CD4-positive, alpha-beta T cell treated with Interleukin-4 for 4 hours (primary cell): ENCODE results near the gene ZBTB44.
"Not testable (repeated sequence)": the region's sequence is repeated elsewhere in the genome, so short reads cannot be mapped to it uniquely, and the experiment has no call there.

Source experiments
- DNase-seq: peaks from one replicate; pipeline ENCODE4 v3.0.0-alpha.2; 2020

Gene ZBTB44

DNA sequence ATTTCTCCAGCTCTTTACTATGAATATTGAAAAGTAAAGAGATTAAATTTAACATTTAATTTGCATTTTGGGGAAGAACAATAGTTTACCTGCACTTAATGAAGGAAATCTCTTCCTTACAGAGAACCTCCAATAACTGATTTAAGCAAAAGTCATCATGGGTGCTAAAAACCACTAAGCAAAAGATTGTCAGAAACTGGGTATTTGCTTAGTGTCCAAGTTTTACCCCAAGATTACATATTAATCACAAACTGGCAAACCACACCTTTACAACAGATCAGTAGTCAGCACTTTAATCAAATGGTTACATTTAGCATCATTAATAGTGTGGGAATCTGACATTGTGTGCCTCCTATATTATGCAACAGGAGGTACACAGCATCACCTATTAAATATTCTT is 2.7 kb downstream of the ZBTB44 start:
- DNase-seq, result no peak

GRCh38 chr11:130310622-130311021 is 4.1 kb downstream of the ZBTB44 start:
- no peak for DNase-seq

- DNase-seq, result no peak
Observed at GRCh38 chr11:130308886-130309285, 5.8 kb downstream of the ZBTB44 start.

DNA sequence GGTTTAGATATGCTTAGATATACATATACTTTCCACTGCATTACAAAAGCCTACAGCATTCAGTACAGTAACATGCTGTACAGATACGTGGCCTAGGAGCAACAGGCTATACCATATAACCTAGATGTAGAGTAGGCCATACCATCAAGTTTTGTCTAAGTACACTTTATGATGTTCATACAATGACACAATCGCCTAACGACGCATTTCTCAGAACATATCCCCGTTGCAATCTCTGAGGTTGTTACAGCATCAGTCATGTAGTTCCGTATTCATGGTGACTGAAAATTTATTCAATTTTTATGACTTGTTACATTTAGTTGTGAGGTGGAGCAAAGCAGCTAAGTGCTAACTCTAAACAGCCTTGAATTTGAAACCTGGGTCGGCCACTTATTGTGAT is 6.7 kb downstream of the ZBTB44 start:
- no peak for DNase-seq

GRCh38 chr11:130304651-130305050 is 10.1 kb downstream of the ZBTB44 start:
- DNase-seq, result no peak

GRCh38 chr11:130301002-130301401 is 13.7 kb downstream of the ZBTB44 start:
- DNase-seq, result no peak

DNA sequence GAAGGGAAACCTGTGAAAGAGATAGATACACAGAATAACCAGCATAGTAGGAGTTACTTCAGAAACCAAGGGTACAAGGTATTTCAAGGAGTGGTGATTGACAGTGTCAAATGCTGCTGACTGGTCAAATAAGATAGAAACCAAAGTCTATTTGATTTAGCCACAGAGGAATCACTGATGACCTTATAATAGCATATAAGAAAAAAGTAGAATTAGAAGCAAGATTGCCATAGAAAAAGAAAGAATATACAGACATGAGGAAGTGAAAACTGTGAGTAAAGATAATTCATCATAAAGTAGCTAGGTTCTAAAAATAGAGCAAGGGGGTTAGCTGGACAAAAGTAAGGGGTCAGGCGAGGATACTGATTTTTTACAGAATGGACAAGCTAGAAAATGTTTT is 14.2 kb downstream of the ZBTB44 start:
- no peak for DNase-seq

DNA sequence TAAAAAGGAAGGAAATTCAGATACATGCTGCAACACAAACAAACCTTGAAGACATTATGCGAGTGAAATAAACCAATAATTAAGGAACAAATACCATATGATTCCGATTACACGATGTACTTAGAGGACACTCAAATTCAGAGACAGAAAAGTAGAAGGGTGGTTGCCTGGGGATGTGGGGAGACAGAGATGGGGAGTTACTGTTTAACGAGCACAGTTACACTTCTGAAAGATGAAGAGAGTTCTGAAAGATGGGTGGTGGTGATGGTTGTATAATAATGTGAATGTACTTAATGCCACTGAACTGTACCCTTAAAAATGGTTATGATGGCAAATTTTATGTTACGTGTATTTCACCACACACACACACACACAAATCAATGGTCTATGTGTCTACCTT is 14.7 kb downstream of the ZBTB44 start:
- no peak for DNase-seq

GRCh38 chr11:130295657-130296056 is 19.1 kb downstream of the ZBTB44 start:
- DNase-seq, result no peak

DNA sequence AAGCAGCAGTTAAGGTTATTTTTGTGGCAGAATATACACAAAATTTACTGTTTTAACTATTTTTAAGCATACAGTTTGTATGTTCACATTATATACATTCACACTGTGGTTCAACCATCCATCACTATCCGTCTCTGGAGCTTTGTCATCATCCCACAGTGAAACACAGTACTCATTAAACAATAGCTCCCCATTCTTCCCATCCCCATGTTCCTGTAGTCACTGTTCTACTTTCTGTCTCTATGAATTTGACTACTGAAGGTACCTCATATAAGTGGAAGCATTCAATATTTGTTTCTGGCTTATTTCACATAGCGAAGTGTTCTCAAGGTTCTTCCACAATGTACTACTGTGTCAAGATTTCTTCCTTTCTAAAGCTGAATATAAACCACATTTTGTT is 32.6 kb downstream of the ZBTB44 start:
- DNase-seq, result no peak

- DNase-seq, result not testable (repeated sequence)
Observed at GRCh38 chr11:130281341-130281740, 33.4 kb downstream of the ZBTB44 start.

DNA sequence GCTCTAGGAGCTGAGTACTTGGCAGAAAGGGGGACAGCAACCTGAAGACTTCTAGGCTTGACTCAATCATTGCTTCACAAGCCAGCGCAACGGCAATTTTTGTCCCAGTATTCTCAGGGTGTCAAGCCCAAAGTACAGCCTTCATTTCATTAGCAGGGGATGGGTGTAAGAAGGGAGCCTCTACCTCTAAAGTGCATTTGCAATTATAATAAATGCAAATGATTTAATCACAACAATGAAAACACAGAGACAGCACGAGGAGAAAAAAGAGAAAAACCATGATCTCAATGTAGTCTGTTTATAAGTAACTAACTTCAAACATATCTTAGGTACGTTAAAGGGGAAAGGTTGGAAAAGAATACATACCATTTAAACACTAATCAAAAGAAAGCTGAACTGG is 34.7 kb downstream of the ZBTB44 start:
- DNase-seq, result no peak

DNA sequence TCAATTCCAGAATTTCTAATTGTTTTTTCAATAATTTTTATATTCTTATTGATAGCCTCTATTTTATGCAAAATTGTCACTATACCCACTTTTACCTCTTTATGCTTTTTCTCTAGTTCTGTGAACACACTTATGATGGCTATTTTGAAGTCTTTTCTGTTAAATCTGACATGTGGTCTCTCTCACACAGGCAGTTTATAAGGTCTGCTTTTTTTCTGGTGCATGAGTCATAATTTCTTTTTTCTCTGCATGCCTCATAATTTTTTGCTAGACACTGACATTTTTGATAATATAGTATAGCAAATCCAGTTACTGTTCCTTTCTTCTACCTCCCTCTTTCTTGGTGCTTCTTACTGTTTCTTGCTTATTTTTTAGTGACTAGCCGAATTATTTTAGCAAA is 36.0 kb downstream of the ZBTB44 start:
- no peak for DNase-seq

DNA sequence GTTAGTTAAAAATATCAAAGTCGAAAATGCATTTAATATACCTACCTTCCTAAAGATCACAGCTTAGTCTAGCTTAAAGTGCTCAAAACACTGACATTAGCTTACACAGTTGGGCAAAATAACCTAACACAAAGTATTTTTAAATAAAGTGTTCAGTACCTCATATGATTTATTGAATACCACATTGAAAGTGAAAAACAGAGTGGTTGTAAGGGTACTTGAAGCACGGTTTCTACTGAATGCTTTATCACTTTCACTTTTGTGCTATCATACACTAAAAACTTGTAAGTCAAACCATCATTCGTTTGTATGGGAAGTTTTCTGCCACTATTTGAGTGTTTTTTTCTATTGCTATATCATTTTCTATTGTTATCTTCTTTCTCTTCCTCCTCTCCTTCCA is 36.6 kb downstream of the ZBTB44 start:
- DNase-seq, result no peak

- no peak for DNase-seq
Observed at GRCh38 chr11:130272336-130272735, 42.4 kb downstream of the ZBTB44 start.

DNA sequence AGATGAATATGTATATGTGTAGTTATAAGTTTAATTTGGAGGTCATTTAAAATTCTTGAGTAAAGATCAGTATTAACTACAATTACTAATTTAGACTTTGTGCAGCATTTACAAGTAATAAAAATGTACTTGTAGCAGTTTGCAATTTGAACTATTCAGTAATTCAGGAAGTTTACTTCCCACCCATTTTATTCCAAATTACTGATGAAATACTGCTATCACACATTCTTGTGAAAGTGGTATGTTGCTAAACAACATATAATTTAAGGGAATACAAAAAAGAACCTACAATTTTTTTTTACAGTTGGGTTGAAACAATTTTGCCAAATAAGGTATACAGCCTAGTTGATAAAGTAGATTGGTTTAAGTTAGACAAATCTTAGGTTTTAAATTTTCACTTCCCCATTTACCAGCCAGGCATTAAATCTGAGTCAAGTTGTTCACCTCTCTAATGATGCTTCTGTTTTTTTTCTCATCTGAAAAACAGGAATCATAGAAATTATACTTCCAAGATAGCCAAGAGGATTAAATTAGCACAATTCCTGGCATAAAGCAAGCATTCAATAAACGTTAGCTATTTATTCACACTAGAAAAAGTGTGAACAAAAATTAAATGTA is 45.3 kb downstream of the ZBTB44 start:
- no peak for DNase-seq

GRCh38 chr11:130263351-130263750 is 51.4 kb downstream of the ZBTB44 start:
- no peak for DNase-seq

DNA sequence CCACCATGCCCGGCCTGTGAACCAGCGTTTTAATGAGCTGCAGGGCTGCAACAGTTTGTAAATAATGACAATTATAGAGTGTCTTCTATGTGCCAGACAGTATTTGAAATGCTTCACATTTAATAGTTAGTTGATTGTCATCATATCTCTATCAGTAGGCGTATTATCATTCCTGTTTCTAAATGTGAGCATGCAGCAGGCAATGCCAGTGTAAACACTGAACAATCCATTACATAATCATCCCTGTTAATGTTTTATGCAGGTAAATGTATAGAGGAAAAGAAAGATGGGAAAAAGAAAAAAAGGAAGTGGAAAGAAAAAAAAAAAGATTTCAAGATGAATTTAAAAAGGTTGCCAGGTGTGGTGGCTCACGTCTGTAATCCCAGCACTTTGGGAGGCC is 52.3 kb downstream of the ZBTB44 start:
- no peak for DNase-seq

DNA sequence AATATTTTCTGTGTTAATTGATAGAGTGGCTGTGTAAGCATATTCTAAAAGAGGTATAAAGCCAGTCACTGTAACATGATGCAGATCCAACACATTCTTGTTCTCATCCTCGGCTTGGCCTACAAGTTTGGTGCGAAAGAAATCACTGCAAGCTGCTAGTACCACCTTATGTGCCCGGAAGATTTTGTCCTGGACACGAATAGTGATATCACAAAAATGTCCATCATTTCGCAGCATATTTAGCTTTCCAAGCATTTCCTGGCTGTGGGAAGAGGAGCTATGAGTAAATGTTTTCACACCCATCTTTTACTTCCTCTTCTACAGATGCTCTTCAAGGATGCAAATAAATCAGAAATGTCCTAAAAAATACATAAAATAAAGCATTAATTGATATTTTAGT is 53.1 kb downstream of the ZBTB44 start:
- no peak for DNase-seq

GRCh38 chr11:130260742-130261141 is 54.0 kb downstream of the ZBTB44 start:
- no peak for DNase-seq

DNA sequence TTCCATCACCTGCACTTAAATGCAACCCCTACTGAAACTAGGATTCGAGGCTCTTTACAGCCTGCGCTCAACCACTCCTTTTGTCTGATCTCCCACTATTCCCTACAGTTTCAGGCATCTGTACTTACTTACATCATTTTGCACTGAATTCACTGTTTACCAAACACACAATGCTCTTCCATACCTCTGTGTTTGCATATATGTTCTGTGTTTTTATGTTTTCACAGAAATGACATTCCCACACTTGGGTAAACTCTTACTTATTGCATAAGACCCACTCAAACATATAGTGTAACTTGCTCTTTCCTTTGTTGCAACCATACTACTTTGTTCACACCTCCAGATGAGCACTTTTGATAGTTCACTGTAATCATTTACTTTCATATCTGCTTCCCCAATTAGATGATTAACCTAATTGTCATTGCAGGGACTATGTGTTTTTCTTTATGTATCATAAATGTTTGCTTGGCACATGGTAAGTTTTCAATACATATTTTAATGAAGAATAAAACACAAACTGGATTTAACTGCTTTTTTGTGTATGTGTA is 54.6 kb downstream of the ZBTB44 start:
- no peak for DNase-seq

DNA sequence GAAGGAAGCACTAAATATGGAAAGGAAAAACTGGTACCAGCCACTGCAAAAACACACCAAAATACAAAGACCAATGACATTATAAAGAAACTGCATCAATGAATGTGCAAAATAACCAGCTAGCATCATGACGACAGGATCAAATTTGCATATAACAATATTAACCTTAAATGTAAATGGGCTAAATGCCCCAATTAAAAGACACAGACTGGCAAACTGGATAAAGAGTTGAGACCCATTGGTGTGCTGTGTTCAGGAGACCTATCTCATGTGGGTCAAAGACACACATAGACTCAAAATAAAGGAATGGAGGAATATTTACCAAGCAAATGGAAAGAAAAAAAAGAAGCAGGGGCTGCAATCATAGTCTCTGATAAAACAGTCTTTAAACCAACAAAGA is 63.0 kb downstream of the ZBTB44 start:
- not testable (repeated sequence) for DNase-seq

DNA sequence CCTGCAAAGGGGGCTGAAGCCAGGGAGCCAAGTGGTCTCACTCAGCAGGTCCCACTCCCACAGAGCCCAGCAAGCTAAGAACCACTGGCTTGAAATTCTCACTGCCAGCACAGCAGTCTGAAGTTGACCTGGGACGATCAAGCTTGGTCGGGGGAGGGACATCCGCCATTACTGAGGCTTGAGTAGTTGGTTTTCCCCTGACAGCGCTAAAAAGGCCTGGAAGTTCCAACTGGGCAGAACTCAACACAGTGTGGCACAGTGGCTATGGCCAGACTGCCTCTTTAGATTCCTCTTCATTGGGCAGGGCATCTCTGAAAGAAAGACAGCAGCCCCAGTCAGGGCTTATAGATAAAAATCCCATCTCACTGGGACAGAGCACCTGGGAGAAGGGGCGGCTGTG is 64.8 kb downstream of the ZBTB44 start:
- DNase-seq, result not testable (repeated sequence)

DNA sequence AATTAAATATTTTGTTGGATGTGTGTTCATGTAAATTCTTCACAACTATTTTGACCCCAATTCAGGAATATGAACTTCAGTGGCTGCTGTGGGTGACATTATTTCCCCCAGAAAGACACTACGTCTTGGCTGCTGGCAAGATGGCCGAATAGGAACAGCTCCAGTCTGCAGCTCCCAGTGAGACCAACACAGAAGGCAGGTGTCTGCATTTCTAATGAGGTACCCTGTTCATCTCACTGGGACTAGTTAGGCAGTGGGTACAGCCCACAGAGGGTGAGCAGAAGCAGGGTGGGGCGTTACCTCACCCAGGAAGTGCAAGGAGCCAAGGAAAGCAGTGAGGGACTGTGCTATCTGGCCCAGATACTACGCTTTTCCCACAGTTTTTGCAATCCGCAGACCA is 65.3 kb downstream of the ZBTB44 start:
- no peak for DNase-seq

DNA sequence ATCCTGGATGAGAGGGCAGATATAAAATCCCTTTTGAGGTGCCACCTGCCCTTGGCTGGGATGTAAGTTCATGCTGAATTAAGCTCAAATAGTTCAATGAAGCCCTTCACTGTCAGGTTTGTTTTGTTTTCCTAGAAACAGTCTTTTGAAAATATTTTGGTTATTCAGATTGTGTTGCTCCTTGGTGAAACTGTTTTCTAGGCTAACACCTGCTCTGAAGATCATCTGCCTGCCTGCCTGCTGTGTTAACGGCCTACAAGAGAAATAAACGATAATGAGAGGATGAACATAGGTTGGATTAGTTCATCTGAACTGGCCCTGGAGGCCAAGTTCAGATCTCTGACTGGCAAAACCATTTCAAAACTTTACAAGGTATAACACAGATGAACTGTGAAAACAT is 67.4 kb downstream of the ZBTB44 start:
- DNase-seq, result no peak
